Spleen (tissue), 11 donors: ENCODE measurements around the gene C2CD2L. TPM values are rescaled to one million over a fixed set of nuclear protein-coding genes. Genes with fewer than 3 reads are reported as not detected.
"Not testable (repeated sequence)": the region's sequence is repeated elsewhere in the genome, so short reads cannot be mapped to it uniquely, and the experiment has no call there.

Experiments used
- DNase-seq: peaks from one replicate; pipeline ENCODE4 v3.0.0-alpha.2; 2020
- H3K27ac ChIP-seq, 8 donors: fragments of 200-600 bp; sonication (generic) in 7 of 8; 1 replicate in 4 of 8; 2 replicates in 4 of 8; pipeline versions ENCODE4 v1.5.0 to v1.8.0; 2016 to 2021; ENCODE audit warnings: inconsistent platforms in 4 of 8, mild to moderate bottlenecking in 4 of 8, moderate library complexity in 1 of 8
- H3K27me3 ChIP-seq, 7 donors: fragments of 200-600 bp; sonication (generic) in 6 of 7; replicated peaks in 1 of 7; 1 replicate in 4 of 7; 2 replicates in 3 of 7; pipeline versions ENCODE4 v1.5.0 to v1.8.0; 2016 to 2021; ENCODE audit warnings: inconsistent platforms in 3 of 7, mild to moderate bottlenecking in 1 of 7
- H3K36me3 ChIP-seq, 6 donors: fragments of 200-600 bp; sonication (generic) in 5 of 6; 1 replicate in 4 of 6; 2 replicates in 2 of 6; pipeline versions ENCODE4 v1.5.0 to v1.8.0; 2016 to 2021; ENCODE audit warnings: inconsistent platforms in 2 of 6
- H3K4me1 ChIP-seq, 6 donors: fragments of 200-600 bp; sonication (generic) in 5 of 6; 1 replicate in 3 of 6; 2 replicates in 3 of 6; pipeline versions ENCODE4 v1.5.0 to v1.8.0; 2016 to 2021; ENCODE audit warnings: inconsistent platforms in 3 of 6
- H3K4me3 ChIP-seq, 8 donors: fragments of 200-600 bp; sonication (generic) in 7 of 8; 1 replicate in 4 of 8; 2 replicates in 4 of 8; pipeline versions ENCODE4 v1.5.0 to v1.8.0; 2016 to 2021; ENCODE audit warnings: inconsistent platforms in 4 of 8, mild to moderate bottlenecking in 4 of 8, moderate library complexity in 2 of 8
- H3K9me3 ChIP-seq, 8 donors: fragments of 200-600 bp; sonication (generic) in 7 of 8; 1 replicate in 4 of 8; 2 replicates in 4 of 8; pipeline versions ENCODE4 v1.5.0 to v1.8.0; 2016 to 2021; ENCODE audit warnings: inconsistent platforms in 4 of 8
- POLR2A ChIP-seq, 3 donors: fragments of 450-650 bp; IDR thresholded peaks; one replicate each; pipeline ENCODE4 v1.5.1; 2017; ENCODE audit warnings: antibody characterized with exemption in 3 of 3, mild to moderate bottlenecking in 1 of 3
- POLR2AphosphoS5 ChIP-seq, 3 donors: sonication (generic); formaldehyde crosslinking; IDR thresholded peaks; one replicate each; pipeline ENCODE4 v1.5.1; 2017; ENCODE audit warnings: antibody characterized with exemption in 3 of 3
- WGBS, 5 donors: extraction: QIAGEN DNeasy Blood & Tissue Kit in 3 of 5; methylation state at CpG; one replicate each; pipeline versions ENCODE4 v1.1.5 to v1.1.7; 2013 to 2018; 5-methylcytosine and 5-hydroxymethylcytosine counted together
- intact Hi-C: fragments of 100-400 bp; cut with DNase I; formaldehyde crosslinking; loops from one replicate; pipeline ENCODE4 v1.15.0; 2023; ENCODE audit warnings: low total_unique reads
- polyA plus RNA-seq, 3 donors: library from polyadenylated mRNA; stranded (reverse); fragments of 200-250 nt; gene quantifications; one replicate each; pipeline ENCODE4 v1.2.1, GENCODE V29; 2013
- total RNA-seq, 7 donors: library from RNA; depleted of rRNA in 3 of 7; stranded (reverse); fragments of >200 nt in 3 of 7; fragmentation: NEBNext Ultra II Directional in 4 of 7; extraction: Animal tissue kit (Norgen Biotek cat#: 25700) in 4 of 7; gene quantifications; one replicate each; pipeline versions ENCODE4 v1.1.0 to v1.2.1, GENCODE V29; 2016 to 2021
- TF ChIP-seq, protein P1 (sequence below), 11 experiments: fragments of 200-600 bp in 7 of 11; fragments of 450-650 bp in 4 of 11; sonication (generic) in 4 of 11; IDR thresholded peaks in 8 of 11; conservative IDR thresholded peaks in 3 of 11; 1 replicate in 7 of 11; 2 replicates in 4 of 11; pipeline versions ENCODE4 v1.4.0 to v1.8.0; 2016 to 2021; ENCODE audit warnings: antibody characterized with exemption in 11 of 11, inconsistent platforms in 4 of 11, mild to moderate bottlenecking in 1 of 11
- donor health status: healthy with polysubstance abuse.
- donor health status: DM: no; HTN: no; CAD: no; lungs with moderate emphysema.
- donor health status: DM: no; HTN: no; CAD: no.
- donor health status: Bipolar disorder and iron deficiency.
- donor health status: healthy.
- donor health status: DM: no; HTN: no; CAD: no.
- donor health status: DM: yes; HTN: yes; CAD: no.

Gene C2CD2L
- total and polyA plus RNA-seq, 10 donors: 5.8 to 19.6 (median 15.7) TPM

GRCh38 chr11:119101759-119102423 lies 5.3 kb upstream of the C2CD2L start, which contains the start of gene DPAGT1:
TSS of gene DPAGT1 (minus strand) at chr11:119101853. CDS start at chr11:119101655, 198 bp downstream.
- H3K36me3 ChIP-seq: peaks cover 0 to 25% (median 15%) of the 10 kb centered on the region in 6 donors
- no peaks in the 10 kb centered on the region for H3K27me3 ChIP-seq
- H3K4me3 ChIP-seq: peak within 1 kb of the TSS; percentile 83 to 99 (median 92)
- 0 to 1% (median 0%) methylated on average over 28 to 32 of the region's 32 CpGs for WGBS, 5 donors
- TF ChIP-seq, protein P1, sequence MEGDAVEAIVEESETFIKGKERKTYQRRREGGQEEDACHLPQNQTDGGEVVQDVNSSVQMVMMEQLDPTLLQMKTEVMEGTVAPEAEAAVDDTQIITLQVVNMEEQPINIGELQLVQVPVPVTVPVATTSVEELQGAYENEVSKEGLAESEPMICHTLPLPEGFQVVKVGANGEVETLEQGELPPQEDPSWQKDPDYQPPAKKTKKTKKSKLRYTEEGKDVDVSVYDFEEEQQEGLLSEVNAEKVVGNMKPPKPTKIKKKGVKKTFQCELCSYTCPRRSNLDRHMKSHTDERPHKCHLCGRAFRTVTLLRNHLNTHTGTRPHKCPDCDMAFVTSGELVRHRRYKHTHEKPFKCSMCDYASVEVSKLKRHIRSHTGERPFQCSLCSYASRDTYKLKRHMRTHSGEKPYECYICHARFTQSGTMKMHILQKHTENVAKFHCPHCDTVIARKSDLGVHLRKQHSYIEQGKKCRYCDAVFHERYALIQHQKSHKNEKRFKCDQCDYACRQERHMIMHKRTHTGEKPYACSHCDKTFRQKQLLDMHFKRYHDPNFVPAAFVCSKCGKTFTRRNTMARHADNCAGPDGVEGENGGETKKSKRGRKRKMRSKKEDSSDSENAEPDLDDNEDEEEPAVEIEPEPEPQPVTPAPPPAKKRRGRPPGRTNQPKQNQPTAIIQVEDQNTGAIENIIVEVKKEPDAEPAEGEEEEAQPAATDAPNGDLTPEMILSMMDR (IDR thresholded peaks at IDR 0.05 in 8 of 11, conservative IDR thresholded peaks at IDR 0.05 in 3 of 11): no peak
- TF ChIP-seq POLR2A (IDR thresholded peaks at IDR 0.05) (peak in 1 of 3 donors; percentile 57), POLR2AphosphoS5 (IDR thresholded peaks at IDR 0.05) (peak; percentile 6 to 82 (median 73))
- H3K27ac ChIP-seq: peak within 1 kb of the TSS; percentile 85 to 98 (median 92)
- peak; percentile 94 for DNase-seq
- intact Hi-C loops: no loop called here
- H3K4me1 ChIP-seq: peaks cover 25 to 71% (median 47%) of the 10 kb centered on the region in 6 donors
- no peaks in the 10 kb centered on the region for H3K9me3 ChIP-seq

DNA sequence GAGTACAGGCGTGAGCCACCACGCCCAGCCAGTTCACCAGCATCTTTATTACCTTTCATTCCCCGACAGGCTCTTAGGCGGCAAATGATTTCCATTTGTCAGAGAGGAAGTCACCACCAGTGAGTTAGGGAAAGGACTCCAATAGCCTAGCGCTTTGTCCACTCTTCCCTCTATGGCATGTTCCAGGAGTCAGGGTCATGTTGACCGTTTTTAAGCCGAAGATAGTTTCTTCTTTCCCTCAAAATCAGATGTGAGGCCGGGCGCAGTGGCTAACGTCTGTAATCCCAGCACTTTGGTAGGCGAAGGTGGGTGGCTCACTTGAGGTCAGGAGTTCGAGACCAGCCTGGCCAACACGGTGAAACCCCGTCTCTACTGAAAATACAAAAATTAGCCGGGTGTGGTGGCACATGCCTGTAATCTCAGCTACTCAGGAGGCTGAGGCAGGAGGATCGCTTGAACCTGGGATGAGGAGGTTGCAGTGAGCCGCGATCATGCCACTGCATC lies 3.9 kb upstream of the C2CD2L start:
- DNase-seq: peak; percentile 49
- intact Hi-C loops, H3K9me3 ChIP-seq, H3K27me3 ChIP-seq: not testable (repeated sequence)
- Histone ChIP-seq H3K27ac (peak overlapping the region; percentile 85 to 98 (median 92)), H3K4me1 (peaks cover 27 to 68% (median 49%) of the 10 kb centered on the region in 6 donors), H3K4me3 (peak overlapping the region in 6 of 8 donors; percentile 83 to 99 (median 92)), H3K36me3 (peaks cover 0 to 12% (median 2%) of the 10 kb centered on the region in 6 donors)
- 81 to 90% (median 86%) methylated on average over 18 of the region's 18 CpGs for WGBS, 5 donors

- TF ChIP-seq POLR2A (IDR thresholded peaks at IDR 0.05) (no peak), POLR2AphosphoS5 (IDR thresholded peaks at IDR 0.05) (no peak)
- TF ChIP-seq, protein P1 (IDR thresholded peaks at IDR 0.05 in 8 of 11, conservative IDR thresholded peaks at IDR 0.05 in 3 of 11): no peak
- DNase-seq: peak; percentile 12
- Histone ChIP-seq H3K27ac (peak overlapping the region in 2 of 8 donors; percentile 91 to 92), H3K4me1 (peaks cover 33 to 74% (median 54%) of the 10 kb centered on the region in 6 donors), H3K4me3 (no peak overlapping the region), H3K9me3 (no peaks in the 10 kb centered on the region), H3K27me3 (no peaks in the 10 kb centered on the region), H3K36me3 (peaks cover 0 to 7% (median 0%) of the 10 kb centered on the region in 6 donors)
- intact Hi-C loops: no loop called here
- 60 to 69% (median 66%) methylated on average over 4 of the region's 4 CpGs for WGBS, 5 donors
Measured at GRCh38 chr11:119103793-119104192, 3.4 kb upstream of the C2CD2L start.

DNA sequence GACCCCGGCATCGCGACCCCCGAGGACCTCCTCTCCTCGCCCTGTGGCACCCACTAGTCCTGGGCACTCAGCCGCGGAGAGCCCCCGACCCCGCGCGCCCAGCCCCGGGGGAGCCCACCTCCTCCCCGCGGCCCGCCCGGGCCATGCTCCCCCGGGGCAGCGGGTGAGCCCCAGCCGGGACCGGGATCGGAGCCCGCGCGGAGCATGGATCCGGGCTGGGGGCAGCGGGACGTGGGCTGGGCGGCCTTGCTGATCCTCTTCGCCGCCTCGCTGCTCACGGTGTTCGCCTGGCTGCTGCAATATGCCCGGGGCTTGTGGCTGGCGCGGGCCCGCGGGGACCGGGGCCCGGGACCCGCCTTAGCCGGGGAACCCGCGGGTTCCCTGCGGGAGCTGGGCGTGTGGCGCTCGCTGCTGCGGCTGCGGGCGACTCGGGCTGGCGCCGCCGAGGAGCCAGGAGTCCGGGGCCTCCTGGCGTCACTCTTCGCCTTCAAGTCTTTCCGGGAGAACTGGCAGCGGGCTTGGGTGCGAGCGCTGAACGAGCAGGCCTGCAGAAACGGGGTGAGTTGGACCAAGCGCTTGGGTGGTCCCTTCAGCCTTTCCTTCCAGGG lies 498 bp downstream of the C2CD2L start:
- 0 to 1% (median 1%) methylated on average over 22 to 65 of the region's 65 CpGs for WGBS, 5 donors
- Histone ChIP-seq H3K27me3 (no peaks in the 10 kb centered on the region), H3K27ac (peak overlapping the region; percentile 66 to 94 (median 86)), H3K4me1 (peaks cover 26 to 70% (median 52%) of the 10 kb centered on the region in 6 donors), H3K36me3 (peaks cover 0 to 33% (median 19%) of the 10 kb centered on the region in 6 donors), H3K4me3 (peak overlapping the region; percentile 82 to 99 (median 96)), H3K9me3 (no peaks in the 10 kb centered on the region)
- DNase-seq: no peak
- intact Hi-C loops: no loop called here
- TF ChIP-seq POLR2A (IDR thresholded peaks at IDR 0.05) (no peak), POLR2AphosphoS5 (IDR thresholded peaks at IDR 0.05) (no peak)
- TF ChIP-seq, protein P1 (IDR thresholded peaks at IDR 0.05 in 8 of 11, conservative IDR thresholded peaks at IDR 0.05 in 3 of 11): no peak
